Epithelial cell of esophagus (primary cell): Measurements from ENCODE around the gene DUSP22.

Experiments used
- DNase-seq: peaks from one replicate; pipeline ENCODE4 v3.0.0; 2010; ENCODE audit warnings: low read depth
- H3K4me3 ChIP-seq: 2 replicates; pipeline ENCODE4 v1.5.1; 2011; ENCODE audit warnings: mild to moderate bottlenecking, low read length, control low read depth
- CTCF ChIP-seq: IDR thresholded peaks from 2 replicates; pipeline ENCODE4 v1.5.1; 2011; ENCODE audit warnings: low read depth, mild to moderate bottlenecking, low read length, control low read depth, inconsistent platforms; ENCODE audit not compliant: insufficient read depth; ENCODE audit errors: missing control alignments

DUSP22 gene

GRCh38 chr6:254016-254415 is 38.3 kb upstream of the DUSP22 start:
- DNase-seq: peak; percentile 38
- H3K4me3 ChIP-seq: no peak overlapping the region
- no peak for TF ChIP-seq CTCF

- no peak for DNase-seq
- no peak for TF ChIP-seq CTCF
- H3K4me3 ChIP-seq: no peak overlapping the region
Measured at GRCh38 chr6:255041-255750, 37.1 kb upstream of the DUSP22 start.

- no peak for TF ChIP-seq CTCF
- DNase-seq: no peak
- H3K4me3 ChIP-seq: no peak overlapping the region
Measured at GRCh38 chr6:255751-256083, 36.6 kb upstream of the DUSP22 start.

- TF ChIP-seq CTCF: no peak
- no peak for DNase-seq
- no peak overlapping the region for H3K4me3 ChIP-seq
Measured at GRCh38 chr6:256169-256568, 36.1 kb upstream of the DUSP22 start.

GRCh38 chr6:257031-257725 is 35.1 kb upstream of the DUSP22 start:
- peak; percentile 71 for DNase-seq

GRCh38 chr6:257774-258173 is 34.5 kb upstream of the DUSP22 start:
- H3K4me3 ChIP-seq: no peak overlapping the region
- DNase-seq: no peak
- TF ChIP-seq CTCF: no peak

More at GRCh38 chr6:257031-257725, 35.1 kb upstream of the DUSP22 start:
- no peak for TF ChIP-seq CTCF
- H3K4me3 ChIP-seq: no peak overlapping the region

- DNase-seq: no peak
- TF ChIP-seq CTCF: no peak
- H3K4me3 ChIP-seq: no peak overlapping the region
Measured at GRCh38 chr6:259316-259715, 33.0 kb upstream of the DUSP22 start.
